Measurements from ENCODE around the gene EEF1AKMT2. TPM values are rescaled to one million over a fixed set of nuclear protein-coding genes. Genes with fewer than 3 reads are reported as not detected.

The EEF1AKMT2 gene
- total RNA-seq, result 1 to 10 TPM; 5.3 to 7.9 (median 7.4) TPM
- long read RNA-seq, partial matches to known transcripts, result 0 of 1 reads
- long read RNA-seq, other reads (novel, unspliced or antisense), result 1 of 1 reads

DNA sequence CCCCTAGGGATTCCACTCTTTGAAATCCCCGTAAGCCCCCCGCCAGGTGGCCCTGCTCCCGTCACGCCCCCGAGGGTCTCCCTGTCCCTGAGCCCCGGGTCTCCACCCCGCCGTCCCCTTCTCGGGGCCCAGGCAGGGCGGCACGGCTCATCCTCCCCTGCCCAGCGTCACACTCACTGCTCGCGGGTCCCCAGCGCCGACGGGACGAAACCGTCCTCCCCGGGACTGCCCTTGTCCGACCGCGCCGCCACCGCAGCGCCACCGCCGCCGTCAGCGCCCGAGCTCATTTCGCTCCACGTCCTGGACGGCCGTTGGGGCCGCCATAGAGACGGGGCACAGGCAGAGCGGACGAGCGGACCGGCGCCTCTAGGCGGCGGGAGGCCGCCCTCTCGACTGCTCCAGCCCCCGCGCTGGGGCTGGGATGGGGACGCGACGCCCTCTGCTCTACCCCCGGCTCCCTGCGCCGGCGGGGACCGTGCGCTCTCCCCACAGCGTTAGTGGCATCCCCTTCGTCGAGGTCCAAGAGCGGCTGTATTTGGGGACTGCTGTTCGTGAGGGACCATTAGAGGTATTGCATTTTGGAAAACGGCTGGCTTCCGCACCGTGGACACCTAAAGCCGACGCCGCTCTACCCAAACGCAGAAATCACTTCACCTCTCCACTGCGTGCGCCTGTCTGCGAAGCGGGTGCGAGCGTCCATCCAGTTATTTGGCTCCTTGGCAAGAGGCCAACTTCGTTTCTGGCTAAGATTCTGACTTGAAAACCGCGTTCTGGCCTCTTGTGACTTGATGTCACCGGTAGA, at the start of gene EEF1AKMT2:
TSS of gene EEF1AKMT2 (minus strand) at position 341 of the 802 bp plus-strand sequence. CDS start at position 287, 54 bp downstream.
- H3K27ac ChIP-seq, result peak within 1 kb of the TSS; percentile 80 to 86 (median 81)
- DNase-seq, result peak; percentile 88 to 93 (median 88)
- no peaks in the 10 kb centered on the region for H3K27me3 ChIP-seq
- 1% methylated on average over 14 of the region's 79 CpGs for WGBS (ENCODE audit: insufficient coverage, low coverage, low lambda C conversion rate, missing lambda C conversion rate)
- peaks cover 0 to 7% (median 0%) of the 10 kb centered on the region in 4 donors for H3K36me3 ChIP-seq
- ATAC-seq, result peak; percentile 98 to 99 (median 99)
- TF ChIP-seq CTCF (IDR thresholded peaks at IDR 0.05) (peak; percentile 26 to 62 (median 34)), POLR2A (IDR thresholded peaks at IDR 0.05) (peak; percentile 88)
- intact Hi-C loops (cut with DNase I), result no loop called here
- peaks cover 0 to 7% (median 3%) of the 10 kb centered on the region in 4 donors for H3K4me1 ChIP-seq
- H3K9me3 ChIP-seq, result no peaks in the 10 kb centered on the region
- peak within 1 kb of the TSS; percentile 70 to 92 (median 77) for H3K4me3 ChIP-seq

DNA sequence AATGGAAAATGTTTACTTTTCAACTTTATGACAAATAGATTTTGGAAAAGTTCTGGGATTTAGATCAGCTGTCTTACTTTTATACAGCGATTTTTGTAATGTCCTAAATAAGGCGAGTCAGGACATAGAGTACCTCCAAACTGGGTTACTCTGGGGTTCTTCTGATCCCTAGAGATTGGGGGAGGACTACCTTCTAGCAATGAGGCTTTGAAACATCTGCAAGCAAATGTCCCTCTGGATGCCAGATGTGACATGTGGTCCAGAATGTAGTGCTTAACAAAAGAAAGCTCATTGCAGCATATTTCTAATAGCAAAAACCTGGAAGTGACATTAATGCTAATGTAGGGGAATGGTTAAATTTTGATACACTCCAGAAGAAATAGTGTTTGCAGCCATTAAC, 46.0 kb upstream of the EEF1AKMT2 start:
- ATAC-seq, result no peak
- Histone ChIP-seq H3K9me3 (no peaks in the 10 kb centered on the region), H3K27me3 (no peaks in the 10 kb centered on the region), H3K4me3 (no peak overlapping the region), H3K36me3 (peaks cover 0 to 36% (median 18%) of the 10 kb centered on the region in 4 donors), H3K27ac (no peak overlapping the region), H3K4me1 (no peaks in the 10 kb centered on the region)
- intact Hi-C loops (cut with DNase I), result no loop called here
- 83% methylated on average over 1 of the region's 2 CpGs for WGBS (ENCODE audit: insufficient coverage, low coverage, low lambda C conversion rate, missing lambda C conversion rate)
- no peak for TF ChIP-seq CTCF (IDR thresholded peaks at IDR 0.05)
- TF ChIP-seq POLR2A (IDR thresholded peaks at IDR 0.05), result no peak
- DNase-seq, result no peak

DNA sequence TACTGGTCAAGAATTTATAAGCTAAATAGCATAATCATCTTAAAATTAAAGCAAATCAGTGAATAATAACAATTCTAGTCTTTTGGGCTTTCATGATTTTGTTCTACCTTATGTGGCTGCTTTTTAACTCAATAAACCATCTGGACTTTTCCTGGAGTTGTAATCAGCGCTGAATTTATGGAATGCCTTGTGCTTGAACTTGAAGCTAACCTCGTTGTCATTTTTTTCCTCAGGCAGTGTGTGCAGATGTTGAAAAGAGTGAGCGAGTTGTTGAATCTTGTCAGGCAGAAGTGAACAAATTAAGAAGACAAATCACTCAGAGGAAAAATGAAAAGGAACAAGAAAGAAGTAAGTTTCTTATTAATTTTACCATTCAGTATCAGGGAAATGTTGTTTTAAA, 39.4 kb upstream of the EEF1AKMT2 start:
- Histone ChIP-seq H3K4me3 (no peak overlapping the region), H3K4me1 (no peaks in the 10 kb centered on the region), H3K27me3 (no peaks in the 10 kb centered on the region), H3K27ac (no peak overlapping the region), H3K9me3 (no peaks in the 10 kb centered on the region), H3K36me3 (peaks cover 11 to 81% (median 28%) of the 10 kb centered on the region in 4 donors)
- TF ChIP-seq POLR2A (IDR thresholded peaks at IDR 0.05) (no peak), CTCF (IDR thresholded peaks at IDR 0.05) (no peak)
- WGBS (ENCODE audit: insufficient coverage, low coverage, low lambda C conversion rate, missing lambda C conversion rate), result 90% methylated on average over 3 of the region's 3 CpGs
- intact Hi-C loops (cut with DNase I), result no loop called here
- no peak for ATAC-seq
- no peak for DNase-seq

- H3K27ac ChIP-seq, result no peak overlapping the region
- TF ChIP-seq CTCF (IDR thresholded peaks at IDR 0.05) (no peak), POLR2A (IDR thresholded peaks at IDR 0.05) (no peak)
- DNase-seq, result no peak
- H3K36me3 ChIP-seq, result peaks cover 11 to 74% (median 22%) of the 10 kb centered on the region in 4 donors
- no peaks in the 10 kb centered on the region for H3K9me3 ChIP-seq
- no peaks in the 10 kb centered on the region for H3K4me1 ChIP-seq
- no peaks in the 10 kb centered on the region for H3K27me3 ChIP-seq
- peak in 1 of 4 donors; percentile 33 for ATAC-seq
- intact Hi-C loops (cut with DNase I), result no loop called here
- H3K4me3 ChIP-seq, result no peak overlapping the region
These were observed 38.8 kb upstream of the EEF1AKMT2 start for GRCh38 chr10:124830445-124830844.

All from right lobe of liver (tissue), 6 donors.